OCI-LY7 (cell line): ENCODE results near the gene GAS7. TPM values are rescaled to one million over a fixed set of nuclear protein-coding genes. Genes with fewer than 3 reads are reported as not detected.

ENCODE experiments used
- BruUV-seq: library from RNA; stranded (reverse); fragments of 400-500 nt; replicated peaks from 2 replicates; lab custom pipeline; 2021; lab: Mats Ljungman, UMichigan
- CTCF ChIA-PET: fragments of 300-600 bp; sonication (Branson Sonifier 250); formaldehyde crosslinking; loops from one replicate; lab custom pipeline; 2022; ENCODE audit warnings: antibody characterized with exemption; ENCODE audit not compliant: unreplicated experiment; lab: Charles Lee
- POLR2A ChIA-PET: fragments of 300-600 bp; sonication (Branson Sonifier 250); formaldehyde crosslinking; loops from one replicate; lab custom pipeline; 2022; ENCODE audit warnings: antibody characterized with exemption; lab: Charles Lee
- DNase-seq: peaks from one replicate; pipeline ENCODE4 v3.0.0-alpha.2; 2015; ENCODE audit warnings: low spot score
- H2AFZ ChIP-seq: fragments of 200-600 bp; sonication (generic), shearing (Covaris generic); 2 replicates; pipeline ENCODE4 v1.6.1; 2014; ENCODE audit warnings: mild to moderate bottlenecking, antibody characterized with exemption, low read length, moderate library complexity
- H3K27ac ChIP-seq: fragments of 200-600 bp; sonication (generic); 2 replicates; pipeline ENCODE4 v1.5.1; 2014; ENCODE audit warnings: mixed run types, low read depth, mild to moderate bottlenecking, moderate library complexity, low read length, inconsistent platforms; ENCODE audit not compliant: poor library complexity, severe bottlenecking
- H3K36me3 ChIP-seq: fragments of 200-600 bp; sonication (generic); 2 replicates; pipeline ENCODE4 v1.6.1; 2014; ENCODE audit warnings: mild to moderate bottlenecking, antibody characterized with exemption, low read length, moderate library complexity, mixed read lengths; ENCODE audit not compliant: insufficient read depth
- H3K4me1 ChIP-seq: fragments of 200-600 bp; sonication (generic); 2 replicates; pipeline ENCODE4 v1.5.1; 2014; ENCODE audit warnings: mild to moderate bottlenecking, low read length; ENCODE audit not compliant: insufficient read depth, poor library complexity, severe bottlenecking
- H3K4me2 ChIP-seq: fragments of 200-600 bp; sonication (generic); 2 replicates; pipeline ENCODE4 v1.6.1; 2014; ENCODE audit warnings: mild to moderate bottlenecking, low read length
- H3K4me3 ChIP-seq: fragments of 200-600 bp; sonication (generic); 2 replicates; pipeline ENCODE4 v1.5.1; 2014; ENCODE audit warnings: mild to moderate bottlenecking, low read depth, low read length; ENCODE audit not compliant: poor library complexity, severe bottlenecking
- H3K79me2 ChIP-seq: fragments of 200-600 bp; sonication (generic); 2 replicates; pipeline ENCODE4 v1.6.1; 2016; ENCODE audit warnings: low read depth, mild to moderate bottlenecking, low read length, moderate library complexity, mixed read lengths; ENCODE audit not compliant: insufficient read depth
- H3K9me2 ChIP-seq: fragments of 200-600 bp; sonication (generic); 2 replicates; pipeline ENCODE4 v1.6.1; 2016; ENCODE audit warnings: mild to moderate bottlenecking, low read length, mixed read lengths; ENCODE audit not compliant: insufficient read depth
- H3K9me3 ChIP-seq: fragments of 200-600 bp; sonication (generic); 2 replicates; pipeline ENCODE4 v1.6.1; 2014; ENCODE audit warnings: mild to moderate bottlenecking, mixed run types, low read length, mixed read lengths
- H4K20me1 ChIP-seq: fragments of 200-600 bp; sonication (generic); 2 replicates; pipeline ENCODE4 v1.6.1; 2014; ENCODE audit warnings: mild to moderate bottlenecking, antibody characterized with exemption, low read length, moderate library complexity, mixed read lengths; ENCODE audit not compliant: insufficient read depth
- EZH2phosphoT487 ChIP-seq: fragments of 200-600 bp; sonication (generic); IDR thresholded peaks from 2 replicates; pipeline ENCODE4 v1.6.1; 2018; ENCODE audit warnings: low read depth, borderline replicate concordance, mild to moderate bottlenecking, mixed run types, antibody characterized with exemption, low read length, moderate library complexity, mixed read lengths
- intact Hi-C: fragments of 100-400 bp; cut with micrococcal nuclease; formaldehyde crosslinking; loops from one replicate; pipeline ENCODE4 v1.10.0; 2022; ENCODE audit not compliant: unreplicated experiment
- total RNA-seq, 2 experiments: library from RNA; depleted of rRNA in 1 of 2; stranded (reverse); fragments of >200 nt in 1 of 2; shearing (Covaris generic) in 1 of 2; gene quantifications; 2 replicates each; pipeline ENCODE4 v1.2.3, GENCODE V29; 2014 to 2022
- TF ChIP-seq, protein P1 (sequence below): fragments of 200-600 bp; sonication (generic); conservative IDR thresholded peaks from 2 replicates; pipeline ENCODE4 v1.5.1; 2014; ENCODE audit warnings: mild to moderate bottlenecking, antibody characterized with exemption, low read length, moderate library complexity, mixed read lengths

Gene GAS7
- total RNA-seq, 2 experiments from 2014 or later, result 1.5 TPM; not detected in 1

DNA sequence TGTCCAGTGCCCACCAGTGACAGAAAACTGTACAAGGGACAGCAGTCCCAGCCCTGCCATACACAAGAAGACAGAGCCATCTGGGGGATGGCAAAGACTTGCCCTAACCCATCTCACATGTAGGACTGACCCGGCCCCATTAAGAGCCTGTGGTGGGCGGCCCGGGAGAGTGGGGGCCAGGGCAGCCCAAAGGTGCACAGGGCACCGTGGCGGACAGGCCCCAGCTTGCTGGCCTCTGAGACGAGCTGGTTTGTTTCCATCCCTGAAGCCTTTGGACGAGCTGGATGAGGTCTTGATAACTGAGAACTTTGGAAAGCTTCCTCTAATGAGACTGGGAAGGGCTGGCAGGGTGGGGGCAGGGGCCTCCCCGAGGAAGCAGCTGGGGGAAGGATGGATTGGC is 282.3 kb downstream of the GAS7 start:
- no peak overlapping the region for H2AFZ ChIP-seq
- H3K4me1 ChIP-seq, result no peaks in the 10 kb centered on the region
- H3K36me3 ChIP-seq, result no peaks in the 10 kb centered on the region
- BruUV-seq, result no TSS peak
- no peaks in the 10 kb centered on the region for H3K9me2 ChIP-seq
- no peaks in the 10 kb centered on the region for H3K9me3 ChIP-seq
- no peaks in the 10 kb centered on the region for H4K20me1 ChIP-seq
- no peak overlapping the region for H3K4me2 ChIP-seq
- no peak for DNase-seq
- TF ChIP-seq, protein P1, sequence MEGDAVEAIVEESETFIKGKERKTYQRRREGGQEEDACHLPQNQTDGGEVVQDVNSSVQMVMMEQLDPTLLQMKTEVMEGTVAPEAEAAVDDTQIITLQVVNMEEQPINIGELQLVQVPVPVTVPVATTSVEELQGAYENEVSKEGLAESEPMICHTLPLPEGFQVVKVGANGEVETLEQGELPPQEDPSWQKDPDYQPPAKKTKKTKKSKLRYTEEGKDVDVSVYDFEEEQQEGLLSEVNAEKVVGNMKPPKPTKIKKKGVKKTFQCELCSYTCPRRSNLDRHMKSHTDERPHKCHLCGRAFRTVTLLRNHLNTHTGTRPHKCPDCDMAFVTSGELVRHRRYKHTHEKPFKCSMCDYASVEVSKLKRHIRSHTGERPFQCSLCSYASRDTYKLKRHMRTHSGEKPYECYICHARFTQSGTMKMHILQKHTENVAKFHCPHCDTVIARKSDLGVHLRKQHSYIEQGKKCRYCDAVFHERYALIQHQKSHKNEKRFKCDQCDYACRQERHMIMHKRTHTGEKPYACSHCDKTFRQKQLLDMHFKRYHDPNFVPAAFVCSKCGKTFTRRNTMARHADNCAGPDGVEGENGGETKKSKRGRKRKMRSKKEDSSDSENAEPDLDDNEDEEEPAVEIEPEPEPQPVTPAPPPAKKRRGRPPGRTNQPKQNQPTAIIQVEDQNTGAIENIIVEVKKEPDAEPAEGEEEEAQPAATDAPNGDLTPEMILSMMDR, result no peak
- TF ChIP-seq EZH2phosphoT487, result no peak
- no peaks in the 10 kb centered on the region for H3K79me2 ChIP-seq
- CTCF ChIA-PET, result no interaction called here
- POLR2A ChIA-PET, result no interaction called here
- intact Hi-C loops, result no loop called here
- no peak overlapping the region for H3K4me3 ChIP-seq
- H3K27ac ChIP-seq, result no peak overlapping the region

DNA sequence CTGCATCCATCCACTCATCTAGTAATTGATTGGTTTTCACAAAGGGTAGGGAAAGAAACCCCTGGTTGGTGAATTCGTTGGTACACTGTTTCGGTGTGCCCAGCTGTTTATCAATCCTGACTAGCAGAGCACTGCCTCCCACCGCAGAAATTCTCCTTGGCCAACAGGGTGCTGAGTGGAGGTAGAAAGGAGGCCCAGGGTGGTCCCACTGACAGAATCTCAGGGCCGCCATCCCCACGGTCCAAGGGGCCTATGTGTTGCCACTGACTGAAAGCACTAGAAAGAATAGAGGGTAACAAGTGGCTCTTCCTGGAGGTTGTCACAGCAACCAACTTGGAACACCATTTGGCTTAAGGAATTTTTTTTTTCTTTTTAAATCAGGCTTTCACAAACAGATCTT is 284.9 kb downstream of the GAS7 start:
- ChIA-PET CTCF (no interaction called here), POLR2A (no interaction called here)
- no peak overlapping the region for H2AFZ ChIP-seq

More for the DNA sequence above, 284.9 kb downstream of the GAS7 start:
- H3K9me3 ChIP-seq, result no peaks in the 10 kb centered on the region
- DNase-seq, result no peak
- H3K27ac ChIP-seq, result no peak overlapping the region
- H3K36me3 ChIP-seq, result no peaks in the 10 kb centered on the region
- no peaks in the 10 kb centered on the region for H4K20me1 ChIP-seq
- intact Hi-C loops, result no loop called here
- TF ChIP-seq, protein P1, result no peak
- no peak for TF ChIP-seq EZH2phosphoT487
- no peak overlapping the region for H3K4me2 ChIP-seq
- H3K4me1 ChIP-seq, result no peaks in the 10 kb centered on the region
- BruUV-seq, result no TSS peak
- no peaks in the 10 kb centered on the region for H3K79me2 ChIP-seq
- H3K4me3 ChIP-seq, result no peak overlapping the region
- H3K9me2 ChIP-seq, result no peaks in the 10 kb centered on the region
